GM19240 (cell line): ENCODE measurements around the gene FAM72B.
"Not testable (repeated sequence)": the region's sequence is repeated elsewhere in the genome, so short reads cannot be mapped to it uniquely, and the experiment has no call there.

Experiments
- DNase-seq: peaks from one replicate; pipeline ENCODE4 v3.0.0; 2011; ENCODE audit warnings: low spot score; ENCODE audit not compliant: insufficient read length

FAM72B gene

GRCh38 chr1:121200985-121201981 lies 17.1 kb upstream of the FAM72B start:
- not testable (repeated sequence) for DNase-seq

GRCh38 chr1:121200232-121200631 lies 16.1 kb upstream of the FAM72B start:
- DNase-seq: not testable (repeated sequence)

GRCh38 chr1:121199763-121200162 lies 15.6 kb upstream of the FAM72B start:
- not testable (repeated sequence) for DNase-seq

GRCh38 chr1:121197095-121197882 lies 13.1 kb upstream of the FAM72B start:
- DNase-seq: not testable (repeated sequence)

- not testable (repeated sequence) for DNase-seq
Observed at GRCh38 chr1:121192512-121192911, 8.4 kb upstream of the FAM72B start.

GRCh38 chr1:121187914-121188313 lies 3.8 kb upstream of the FAM72B start:
- not testable (repeated sequence) for DNase-seq

- DNase-seq: not testable (repeated sequence)
Observed at GRCh38 chr1:121186191-121186590, 2.1 kb upstream of the FAM72B start.

- DNase-seq: not testable (repeated sequence)
Observed at GRCh38 chr1:121185140-121185708, 1.1 kb upstream of the FAM72B start.

- DNase-seq: not testable (repeated sequence)
Observed at GRCh38 chr1:121183867-121184266, 273 bp downstream of the FAM72B start.

GRCh38 chr1:121178197-121178596 lies 5.9 kb downstream of the FAM72B start:
- not testable (repeated sequence) for DNase-seq

GRCh38 chr1:121176649-121177048 lies 7.5 kb downstream of the FAM72B start:
- DNase-seq: not testable (repeated sequence)

- not testable (repeated sequence) for DNase-seq
Observed at GRCh38 chr1:121168152-121168668, 15.9 kb downstream of the FAM72B start.

- DNase-seq: not testable (repeated sequence)
Observed at GRCh38 chr1:121167225-121167738, 16.9 kb downstream of the FAM72B start.

- DNase-seq: not testable (repeated sequence)
Observed at GRCh38 chr1:121165296-121165695, 18.8 kb downstream of the FAM72B start.

- DNase-seq: not testable (repeated sequence)
Observed at GRCh38 chr1:121163850-121164757, 20.0 kb downstream of the FAM72B start.

GRCh38 chr1:121161199-121161901 lies 22.8 kb downstream of the FAM72B start:
- not testable (repeated sequence) for DNase-seq

- DNase-seq: not testable (repeated sequence)
Observed at GRCh38 chr1:121160118-121160517, 24.0 kb downstream of the FAM72B start.

GRCh38 chr1:121157609-121158008 lies 26.5 kb downstream of the FAM72B start:
- DNase-seq: not testable (repeated sequence)

- DNase-seq: not testable (repeated sequence)
Observed at GRCh38 chr1:121156958-121157603, 27.1 kb downstream of the FAM72B start.
